H1 (cell line): ENCODE measurements around the gene TOMM22. TPM values are rescaled to one million over a fixed set of nuclear protein-coding genes. Genes with fewer than 3 reads are reported as not detected.
A peak's percentile ranks its signal among the peaks of the same experiment; 100 is the strongest.

Experiments
- BACH1 ChIP-seq: IDR thresholded peaks from 2 replicates; pipeline ENCODE4 v1.6.1; 2012; ENCODE audit warnings: low read length, improper control_type of control experiment
- KDM4A ChIP-seq: IDR thresholded peaks from one replicate; pipeline ENCODE4 v1.7.1; 2012; ENCODE audit warnings: low read depth, mild to moderate bottlenecking, moderate library complexity, low read length, inconsistent platforms; ENCODE audit not compliant: severe bottlenecking
- SIN3A ChIP-seq, 2 experiments: IDR thresholded peaks in 1 of 2; conservative IDR thresholded peaks in 1 of 2; 2 replicates each; pipeline ENCODE4 v1.6.1; 2011 to 2012; ENCODE audit warnings: low read length in 2 of 2, improper control_type of control experiment in 1 of 2, low read depth in 1 of 2, mild to moderate bottlenecking in 1 of 2
- polyA plus RNA-seq, 7 experiments: library from polyadenylated mRNA; depleted of rRNA in 3 of 7; stranded (reverse) in 5 of 7; unstranded in 2 of 7; fragments of >200 nt in 5 of 7; fragments of 200-250 nt in 2 of 7; gene quantifications; 1 replicate in 5 of 7; 2 replicates in 1 of 7; 4 replicates in 1 of 7; pipeline versions ENCODE4 v1.2.1 to v1.2.3, GENCODE V29; 2011 to 2013; ENCODE audit warnings: missing spikeins in 2 of 7, mixed read lengths in 2 of 7
- total RNA-seq: library from RNA; stranded (reverse); fragmentation: NEBNext Ultra II Directional; extraction: Animal tissue kit (Norgen Biotek cat#: 25700); gene quantifications from 2 replicates; pipeline ENCODE4 v1.2.1, GENCODE V29; 2021

TOMM22 gene
- total and polyA plus RNA-seq, 2 of the 8 experiments (the other 6 are each of a cell fraction or from before 2014, with no cell fraction given), result 84.0 to 125 TPM

- peak in 1 of 2 experiments; percentile 71; a peak in 1 of 4 replicates for TF ChIP-seq SIN3A (conservative IDR thresholded peaks at IDR 0.05 in 1 of 2, IDR thresholded peaks at IDR 0.05 in 1 of 2; ENCODE audit: low read depth in 1 of 2, low read length in 2 of 2)
- TF ChIP-seq KDM4A, result peak; percentile 57
- no peak for TF ChIP-seq BACH1
These were observed 24.5 kb downstream of the TOMM22 start (continued) for GRCh38 chr22:38706101-38706900.
